Measurements from ENCODE around the gene TACO1. TPM values are rescaled to one million over a fixed set of nuclear protein-coding genes. Genes with fewer than 3 reads are reported as not detected.

TACO1 gene
- total and polyA plus RNA-seq, 10 of the 15 experiments (the other 5 are each of a cell fraction or from before 2014, with no cell fraction given), result 8.5 to 38.6 (median 27.0) TPM

DNA sequence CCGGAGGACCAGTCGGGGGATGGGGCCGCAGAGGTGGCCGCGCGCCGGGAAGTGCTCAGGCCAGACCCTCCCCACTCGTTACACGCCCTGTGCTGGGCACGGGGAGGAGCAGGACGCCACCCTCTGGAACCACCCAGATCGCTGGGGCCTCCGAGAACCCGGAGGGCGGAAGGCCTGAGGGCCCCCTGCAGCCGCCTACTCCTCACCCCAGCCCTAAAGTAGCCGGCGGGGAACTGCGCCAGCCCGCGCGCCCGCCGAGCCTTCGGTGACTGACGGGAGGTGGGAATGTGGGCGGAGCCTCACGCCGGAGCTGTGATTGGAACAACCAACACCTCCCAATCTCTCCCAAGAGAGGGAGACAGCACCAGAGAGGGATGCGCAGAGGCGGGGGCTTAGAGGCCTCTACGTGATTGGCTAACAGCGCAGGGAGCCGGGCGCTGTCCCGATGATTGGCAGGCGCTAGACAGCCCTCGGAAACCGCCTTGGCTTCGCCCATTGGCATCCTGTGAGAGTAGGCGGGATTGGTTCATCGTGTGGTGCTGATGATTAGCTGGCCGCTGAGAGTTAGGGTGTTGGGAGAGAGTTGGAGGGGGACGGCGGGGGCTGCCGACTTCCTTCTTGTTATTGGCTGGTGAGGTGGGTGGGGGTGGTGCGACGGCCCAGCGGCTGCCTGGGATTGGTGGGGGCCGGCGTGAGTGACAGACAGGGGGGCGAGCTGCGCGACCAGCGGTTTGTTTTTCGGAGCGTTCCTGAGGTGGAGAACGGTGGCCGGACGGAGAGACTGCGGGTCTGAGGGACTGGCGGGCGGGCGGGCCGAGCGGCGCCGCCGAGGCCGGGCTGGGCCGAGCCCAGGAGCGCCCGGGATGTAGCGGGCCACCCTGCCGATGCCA, 21.2 kb downstream of the TACO1 start, which contains the start of gene MAP3K3 (continued):
- TF ChIP-seq HDAC6 (IDR thresholded peaks at IDR 0.05; ENCODE audit: unreplicated experiment), result no peak
- TF ChIP-seq MAX (IDR thresholded peaks at IDR 0.05; ENCODE audit: low read depth, low read length), result peak; percentile 55; the same call in 1 of the 2 replicates
- TF ChIP-seq ETV6 (conservative IDR thresholded peaks at IDR 0.05 in 1 of 2, IDR thresholded peaks at IDR 0.05 in 1 of 2; ENCODE audit: borderline replicate concordance in 1 of 2, low read depth in 1 of 2), result peak in 1 of 2 experiments; percentile 74; a peak in 1 of 4 replicates
- TF ChIP-seq SP1 (IDR thresholded peaks at IDR 0.05; ENCODE audit: low read depth, low read length), result peak; percentile 96
- no peak for TF ChIP-seq RAD51 (IDR thresholded peaks at IDR 0.05)
- TF ChIP-seq EP300 (IDR thresholded peaks at IDR 0.05; ENCODE audit: borderline replicate concordance in 1 of 2, control insufficient read depth in 1 of 2, low read depth in 2 of 2, low read length in 2 of 2), result no peak
- peak; percentile 91 for TF ChIP-seq NFYB (IDR thresholded peaks at IDR 0.05; ENCODE audit: insufficient read depth, low read depth, low read length)
- TF ChIP-seq, protein P1, sequence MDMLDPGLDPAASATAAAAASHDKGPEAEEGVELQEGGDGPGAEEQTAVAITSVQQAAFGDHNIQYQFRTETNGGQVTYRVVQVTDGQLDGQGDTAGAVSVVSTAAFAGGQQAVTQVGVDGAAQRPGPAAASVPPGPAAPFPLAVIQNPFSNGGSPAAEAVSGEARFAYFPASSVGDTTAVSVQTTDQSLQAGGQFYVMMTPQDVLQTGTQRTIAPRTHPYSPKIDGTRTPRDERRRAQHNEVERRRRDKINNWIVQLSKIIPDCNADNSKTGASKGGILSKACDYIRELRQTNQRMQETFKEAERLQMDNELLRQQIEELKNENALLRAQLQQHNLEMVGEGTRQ (IDR thresholded peaks at IDR 0.05; ENCODE audit: borderline replicate concordance, low read depth, low read length), result no peak
- peak; percentile 88 for TF ChIP-seq CEBPZ (IDR thresholded peaks at IDR 0.05; ENCODE audit: low read depth, low read length)
- TF ChIP-seq GATAD2B (conservative IDR thresholded peaks at IDR 0.05; ENCODE audit: low read depth), result peak; percentile 91
- peak; percentile 32; the same call in 1 of the 2 replicates for TF ChIP-seq SIN3A (IDR thresholded peaks at IDR 0.05; ENCODE audit: low read depth, low read length)
- no peak for TF ChIP-seq HDAC2 (IDR thresholded peaks at IDR 0.05)
- peak; percentile 30 for TF ChIP-seq NFYA (IDR thresholded peaks at IDR 0.05; ENCODE audit: borderline replicate concordance, low read depth, low read length)
- TF ChIP-seq RAD21 (IDR thresholded peaks at IDR 0.05; ENCODE audit: insufficient read depth, low read depth, low read length), result no peak
- TF ChIP-seq SMAD5 (IDR thresholded peaks at IDR 0.05; ENCODE audit: low read depth), result peak; percentile 87
- TF ChIP-seq POLR2AphosphoS2 (IDR thresholded peaks at IDR 0.05; ENCODE audit: low read depth, low read length), result peak; percentile 80; the same call in 1 of the 2 replicates
- peak; percentile 98 for TF ChIP-seq DPF2 (IDR thresholded peaks at IDR 0.05)
- 0 out of 4 replicates have a peak, but pooled peaks of 1 of the 2 experiments have one; percentile 20 for TF ChIP-seq SRF (IDR thresholded peaks at IDR 0.05; ENCODE audit: low read depth in 2 of 2, low read length in 2 of 2)
- 0 out of 2 replicates have a peak, but pooled peaks have one; percentile 28 for TF ChIP-seq NBN (IDR thresholded peaks at IDR 0.05)
- TF ChIP-seq, protein P2, sequence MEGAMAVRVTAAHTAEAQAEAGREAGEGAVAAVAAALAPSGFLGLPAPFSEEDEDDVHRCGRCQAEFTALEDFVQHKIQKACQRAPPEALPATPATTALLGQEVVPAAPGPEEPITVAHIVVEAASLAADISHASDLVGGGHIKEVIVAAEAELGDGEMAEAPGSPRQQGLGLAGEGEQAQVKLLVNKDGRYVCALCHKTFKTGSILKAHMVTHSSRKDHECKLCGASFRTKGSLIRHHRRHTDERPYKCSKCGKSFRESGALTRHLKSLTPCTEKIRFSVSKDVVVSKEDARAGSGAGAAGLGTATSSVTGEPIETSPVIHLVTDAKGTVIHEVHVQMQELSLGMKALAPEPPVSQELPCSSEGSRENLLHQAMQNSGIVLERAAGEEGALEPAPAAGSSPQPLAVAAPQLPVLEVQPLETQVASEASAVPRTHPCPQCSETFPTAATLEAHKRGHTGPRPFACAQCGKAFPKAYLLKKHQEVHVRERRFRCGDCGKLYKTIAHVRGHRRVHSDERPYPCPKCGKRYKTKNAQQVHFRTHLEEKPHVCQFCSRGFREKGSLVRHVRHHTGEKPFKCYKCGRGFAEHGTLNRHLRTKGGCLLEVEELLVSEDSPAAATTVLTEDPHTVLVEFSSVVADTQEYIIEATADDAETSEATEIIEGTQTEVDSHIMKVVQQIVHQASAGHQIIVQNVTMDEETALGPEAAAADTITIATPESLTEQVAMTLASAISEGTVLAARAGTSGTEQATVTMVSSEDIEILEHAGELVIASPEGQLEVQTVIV (IDR thresholded peaks at IDR 0.05; ENCODE audit: borderline replicate concordance, partially characterized antibody), result peak; percentile 46
- TF ChIP-seq SPI1 (IDR thresholded peaks at IDR 0.05; ENCODE audit: borderline replicate concordance, insufficient read depth, low read depth, low read length), result no peak
- peak; percentile 94 for TF ChIP-seq CHD2 (IDR thresholded peaks at IDR 0.05; ENCODE audit: borderline replicate concordance, low read depth, low read length)
